Activated CD4-positive, alpha-beta memory T cell treated with anti-CD3 and anti-CD28 coated beads for 36 hours (primary cell): ENCODE data around the gene PEDS1. TPM values are rescaled to one million over a fixed set of nuclear protein-coding genes. Genes with fewer than 3 reads are reported as not detected.
"Not testable (repeated sequence)": the region's sequence is repeated elsewhere in the genome, so short reads cannot be mapped to it uniquely, and the experiment has no call there.

Source experiments
- CTCF ChIA-PET: fragments of 350-600 bp; sonication (Branson Sonifier 250); formaldehyde crosslinking; loops from one replicate; lab custom pipeline; 2021; ENCODE audit warnings: antibody characterized with exemption, inconsistent platforms; lab: Charles Lee
- POLR2A ChIA-PET: fragments of 350-600 bp; sonication (Branson Sonifier 250); formaldehyde crosslinking; loops from one replicate; lab custom pipeline; 2021; ENCODE audit warnings: antibody characterized with exemption; lab: Charles Lee
- DNase-seq: peaks from one replicate; pipeline ENCODE4 v3.0.0-alpha.2; 2020
- H3K27ac Mint-ChIP-seq: one replicate; pipeline ENCODE4 v1.8.0; 2021; ENCODE audit warnings: mixed read lengths
- H3K27me3 Mint-ChIP-seq: one replicate; pipeline ENCODE4 v1.8.0; 2021; ENCODE audit warnings: mixed read lengths
- H3K36me3 Mint-ChIP-seq: one replicate; pipeline ENCODE4 v1.8.0; 2021; ENCODE audit warnings: mixed read lengths
- H3K4me1 Mint-ChIP-seq: one replicate; pipeline ENCODE4 v1.8.0; 2021; ENCODE audit warnings: low read depth, mixed read lengths
- H3K4me3 Mint-ChIP-seq: one replicate; pipeline ENCODE4 v1.8.0; 2021; ENCODE audit warnings: mild to moderate bottlenecking, mixed read lengths
- H3K9me3 Mint-ChIP-seq: one replicate; pipeline ENCODE4 v1.8.0; 2021; ENCODE audit warnings: mixed read lengths
- intact Hi-C: fragments of 100-400 bp; cut with micrococcal nuclease; formaldehyde crosslinking; loops from one replicate; pipeline ENCODE4 v1.15.1; 2023
- total RNA-seq, 2 experiments: library from RNA; stranded (reverse); gene quantifications; one replicate each; pipeline ENCODE4 v1.2.3, GENCODE V29; 2021

The PEDS1 gene
- total RNA-seq, 2 experiments from 2014 or later: 15.0 to 16.9 TPM

DNA sequence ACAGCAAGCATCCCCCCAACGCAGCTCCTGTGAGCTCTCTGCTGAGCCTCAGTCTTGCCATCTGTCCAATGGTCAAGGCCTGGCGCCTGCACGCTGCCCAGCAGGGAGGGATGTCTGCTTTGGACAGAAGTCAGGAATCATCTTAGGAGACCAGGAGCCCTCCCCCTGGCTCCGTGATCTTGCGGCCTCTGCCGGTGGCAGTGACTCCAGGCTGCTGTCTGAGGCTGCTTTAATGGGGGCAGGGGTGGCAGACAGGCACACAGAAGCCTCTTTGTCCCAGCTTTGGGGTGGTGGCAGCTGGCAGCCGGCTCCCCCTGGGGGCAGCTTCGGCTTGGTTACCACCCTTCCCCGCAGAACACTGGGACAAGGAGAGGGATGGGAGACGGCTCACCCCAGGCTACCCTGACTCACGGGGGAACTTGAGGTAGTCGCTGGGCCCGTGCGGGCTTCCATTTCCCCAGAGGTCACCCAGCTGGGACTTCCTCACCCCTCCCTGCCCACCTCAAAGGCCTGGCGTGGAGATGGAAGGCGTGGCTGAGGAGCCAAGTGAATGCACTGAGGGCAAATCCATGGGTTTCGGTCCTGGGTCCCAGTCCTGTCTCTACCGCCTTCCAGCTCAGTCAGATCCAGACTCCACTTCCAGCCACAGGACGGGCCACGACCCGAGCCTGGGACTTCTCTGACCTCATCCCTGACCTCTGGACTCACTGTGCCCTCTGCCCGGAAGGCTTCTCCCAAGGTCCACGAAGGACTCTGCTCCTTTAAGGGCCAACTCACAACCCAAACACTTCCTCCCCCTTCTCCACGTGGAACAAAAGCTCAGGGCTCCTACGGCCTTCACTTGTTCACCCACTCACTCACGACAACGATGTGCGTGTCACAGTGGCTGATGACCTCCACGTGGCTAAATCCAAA is 14.8 kb downstream of the PEDS1 start:
- no peak overlapping the region for H3K4me3 Mint-ChIP-seq
- H3K27ac Mint-ChIP-seq: no peak overlapping the region
- peaks cover 27% of the 10 kb centered on the region for H3K36me3 Mint-ChIP-seq
- no peaks in the 10 kb centered on the region for H3K9me3 Mint-ChIP-seq
- POLR2A ChIA-PET: interaction anchor here (0.5 to 1.5 kb wide), 2 partner anchors 9 to 452 kb away, joined by 3 to 4 read pairs; no protein-coding TSS in a partner anchor
- CTCF ChIA-PET: interaction anchor here (1.3 to 2.2 kb wide), 3 partner anchors 14 to 19 kb away, joined by 4 to 8 read pairs (median 5); no protein-coding TSS in a partner anchor
- DNase-seq: no peak
- peaks cover 27% of the 10 kb centered on the region for H3K4me1 Mint-ChIP-seq
- intact Hi-C loops: no loop called here
- H3K27me3 Mint-ChIP-seq: no peaks in the 10 kb centered on the region

DNA sequence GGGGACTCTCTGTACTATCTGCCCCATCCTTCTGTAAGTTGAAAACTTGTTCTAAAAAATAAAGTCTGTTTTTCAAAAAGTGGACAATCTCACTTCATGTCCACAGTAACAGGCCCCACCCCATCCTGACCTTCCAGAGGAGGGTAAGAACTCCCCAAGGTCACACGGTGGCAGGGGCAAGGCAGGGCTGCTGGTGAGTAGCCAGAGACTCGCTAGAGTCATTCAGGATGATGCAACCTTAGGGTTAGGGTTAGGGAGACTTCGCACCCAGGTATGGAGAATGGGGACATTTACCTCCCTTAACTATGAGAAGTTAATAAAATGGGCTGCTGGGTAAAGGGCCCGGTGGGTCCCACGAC is 15.4 kb downstream of the PEDS1 start:
- no peaks in the 10 kb centered on the region for H3K9me3 Mint-ChIP-seq
- ChIA-PET POLR2A (no interaction called here), CTCF (interaction anchor here (1.5 to 2.2 kb wide), 2 partner anchors 14 to 17 kb away, joined by 5 to 8 read pairs; no protein-coding TSS in a partner anchor)
- H3K27me3 Mint-ChIP-seq: no peaks in the 10 kb centered on the region
- H3K36me3 Mint-ChIP-seq: peaks cover 23% of the 10 kb centered on the region
- no peak overlapping the region for H3K27ac Mint-ChIP-seq
- no peak for DNase-seq
- H3K4me3 Mint-ChIP-seq: no peak overlapping the region
- peaks cover 27% of the 10 kb centered on the region for H3K4me1 Mint-ChIP-seq
- intact Hi-C loops: no loop called here

DNA sequence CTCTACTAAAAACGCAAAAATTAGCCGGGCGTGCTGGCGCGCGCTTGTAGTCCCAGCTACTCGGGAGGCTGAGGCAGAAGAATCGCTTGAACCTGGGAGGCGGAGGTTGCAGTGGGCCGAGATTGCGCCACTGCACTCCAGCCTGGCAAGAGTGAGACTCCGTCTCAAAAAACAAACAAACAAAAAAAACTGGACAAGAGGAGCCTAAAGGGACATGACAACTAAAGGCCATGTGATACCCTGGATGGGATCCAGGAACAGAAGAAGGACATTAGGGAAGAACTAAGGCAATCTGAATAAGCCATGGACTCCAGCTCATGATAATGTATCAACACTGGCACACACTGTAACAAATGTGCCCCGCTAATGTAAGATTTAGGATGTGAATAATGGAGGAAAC is 15.8 kb downstream of the PEDS1 start:
- H3K4me3 Mint-ChIP-seq, DNase-seq, H3K27ac Mint-ChIP-seq, CTCF ChIA-PET, POLR2A ChIA-PET, H3K9me3 Mint-ChIP-seq, intact Hi-C loops, H3K27me3 Mint-ChIP-seq: not testable (repeated sequence)
- peaks cover 23% of the 10 kb centered on the region for H3K4me1 Mint-ChIP-seq
- peaks cover 20% of the 10 kb centered on the region for H3K36me3 Mint-ChIP-seq

DNA sequence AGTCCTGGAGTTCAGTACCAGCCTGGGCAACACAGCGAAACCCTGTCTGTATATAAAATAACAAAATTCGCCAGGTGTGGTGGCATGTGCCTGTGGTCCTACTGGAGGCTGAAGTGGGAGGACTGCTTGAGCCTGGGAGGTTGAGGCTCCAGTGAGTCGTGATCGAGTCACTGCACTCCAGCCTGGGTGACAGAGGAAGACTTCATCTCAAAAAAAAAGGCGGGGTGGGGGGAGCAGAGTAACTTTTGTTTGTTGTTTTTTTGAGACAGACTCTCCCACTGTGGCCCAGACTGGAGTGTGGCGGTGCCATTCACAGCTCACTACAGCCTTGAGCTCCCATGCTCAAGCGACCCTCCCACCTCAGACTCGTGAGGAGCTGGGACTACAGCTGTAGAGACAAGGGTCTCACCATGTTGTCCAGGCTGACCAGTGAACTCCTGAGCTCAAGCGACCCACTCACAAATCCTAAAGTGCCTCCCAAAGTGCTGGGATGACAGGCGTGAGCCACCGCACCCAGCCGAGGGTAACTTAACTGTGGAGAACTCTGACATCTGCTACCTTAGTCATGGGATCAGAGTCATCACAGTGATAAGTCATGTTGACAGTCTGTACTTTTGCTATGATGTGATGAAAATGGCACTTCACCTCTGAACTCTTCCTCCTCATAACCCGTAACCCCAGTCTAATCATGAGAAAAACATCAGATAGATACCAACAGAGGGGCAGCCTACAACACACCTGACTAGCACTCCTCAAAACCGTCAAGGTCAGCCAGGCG is 16.5 kb downstream of the PEDS1 start:
- Mint-ChIP-seq H3K4me3 (no peak overlapping the region), H3K36me3 (peaks cover 20% of the 10 kb centered on the region), H3K9me3 (no peaks in the 10 kb centered on the region), H3K27ac (peak overlapping the region; percentile 42), H3K27me3 (no peaks in the 10 kb centered on the region), H3K4me1 (peaks cover 23% of the 10 kb centered on the region)
- ChIA-PET POLR2A (interaction anchor here (0.7 kb wide), 1 partner anchor 17 kb away, joined by 3 read pairs; no protein-coding TSS in a partner anchor), CTCF (no interaction called here)
- DNase-seq: peak; percentile 51
- intact Hi-C loops: no loop called here

- peaks cover 19% of the 10 kb centered on the region for H3K4me1 Mint-ChIP-seq
- intact Hi-C loops, POLR2A ChIA-PET, DNase-seq, H3K4me3 Mint-ChIP-seq, H3K27me3 Mint-ChIP-seq, H3K27ac Mint-ChIP-seq, H3K9me3 Mint-ChIP-seq: not testable (repeated sequence)
- CTCF ChIA-PET: interaction anchor here (0.6 to 2.7 kb wide), 5 partner anchors 14 to 63 kb away, joined by 3 to 13 read pairs (median 4); no protein-coding TSS in a partner anchor
- peaks cover 17% of the 10 kb centered on the region for H3K36me3 Mint-ChIP-seq
Observed at GRCh38 chr20:50135157-50135556, 18.4 kb downstream of the PEDS1 start.

- ChIA-PET CTCF (interaction anchor here (0.6 to 2.7 kb wide), 7 partner anchors 12 to 62 kb away, joined by 3 to 13 read pairs (median 6); partner anchors contain the start of gene PEDS1), POLR2A (no interaction called here)
- peaks cover 13% of the 10 kb centered on the region for H3K4me1 Mint-ChIP-seq
- no peaks in the 10 kb centered on the region for H3K9me3 Mint-ChIP-seq
- intact Hi-C loops: no loop called here
- H3K4me3 Mint-ChIP-seq: no peak overlapping the region
- DNase-seq: no peak
- no peaks in the 10 kb centered on the region for H3K27me3 Mint-ChIP-seq
- H3K36me3 Mint-ChIP-seq: peaks cover 17% of the 10 kb centered on the region
- H3K27ac Mint-ChIP-seq: no peak overlapping the region
Observed at GRCh38 chr20:50133474-50134217, 19.9 kb downstream of the PEDS1 start.

DNA sequence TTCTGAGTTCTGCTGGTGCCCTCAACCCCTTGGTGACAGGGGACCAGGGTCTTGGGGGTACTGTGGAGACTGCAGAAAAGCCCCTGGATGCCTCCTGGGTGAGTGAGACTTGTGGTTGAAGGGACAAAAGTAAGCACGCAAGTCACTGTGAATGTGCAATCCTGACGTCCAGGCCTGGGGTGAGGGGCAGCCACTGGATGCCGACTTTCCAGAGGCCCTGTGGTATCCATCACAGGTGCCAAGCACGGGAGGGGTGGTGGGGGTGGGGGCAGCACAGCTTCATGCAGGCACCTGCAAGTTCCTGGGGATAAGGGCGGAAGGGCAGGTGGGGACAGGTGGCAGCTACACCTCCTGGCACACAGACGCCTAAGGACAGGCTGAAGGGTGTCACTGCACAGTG is 20.5 kb downstream of the PEDS1 start:
- intact Hi-C loops: no loop called here
- Mint-ChIP-seq H3K27ac (no peak overlapping the region), H3K4me1 (peaks cover 13% of the 10 kb centered on the region), H3K36me3 (peaks cover 21% of the 10 kb centered on the region), H3K27me3 (no peaks in the 10 kb centered on the region), H3K9me3 (no peaks in the 10 kb centered on the region), H3K4me3 (no peak overlapping the region)
- ChIA-PET POLR2A (no interaction called here), CTCF (interaction anchor here (1.3 to 2.7 kb wide), 3 partner anchors 12 to 33 kb away, joined by 4 to 13 read pairs (median 6); no protein-coding TSS in a partner anchor)
- no peak for DNase-seq

DNA sequence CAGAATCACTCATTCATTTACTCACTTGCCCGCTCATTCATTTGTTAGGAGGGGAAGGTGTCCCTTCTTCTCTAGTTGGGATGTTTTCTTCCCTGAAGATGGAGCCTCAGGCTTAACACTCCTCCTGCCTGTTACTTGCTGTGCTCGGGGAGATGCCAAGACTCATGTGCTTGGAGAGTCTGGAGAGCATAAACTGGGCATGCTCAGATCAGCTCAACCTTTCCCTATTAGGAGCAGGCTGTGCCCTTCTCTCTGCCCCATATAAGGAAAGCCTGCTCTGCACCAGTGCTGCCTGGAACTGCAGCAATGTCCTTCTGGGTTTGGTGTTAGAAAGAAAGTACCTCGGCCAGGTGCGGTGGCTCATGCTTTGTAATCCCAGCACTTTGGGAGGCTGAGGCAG is 22.5 kb downstream of the PEDS1 start:
- no peak overlapping the region for H3K4me3 Mint-ChIP-seq
- no peak overlapping the region for H3K27ac Mint-ChIP-seq
- H3K36me3 Mint-ChIP-seq: peaks cover 32% of the 10 kb centered on the region
- ChIA-PET CTCF (no interaction called here), POLR2A (no interaction called here)
- intact Hi-C loops: no loop called here
- no peak for DNase-seq
- peaks cover 6% of the 10 kb centered on the region for H3K4me1 Mint-ChIP-seq
- no peaks in the 10 kb centered on the region for H3K9me3 Mint-ChIP-seq
- H3K27me3 Mint-ChIP-seq: no peaks in the 10 kb centered on the region

DNA sequence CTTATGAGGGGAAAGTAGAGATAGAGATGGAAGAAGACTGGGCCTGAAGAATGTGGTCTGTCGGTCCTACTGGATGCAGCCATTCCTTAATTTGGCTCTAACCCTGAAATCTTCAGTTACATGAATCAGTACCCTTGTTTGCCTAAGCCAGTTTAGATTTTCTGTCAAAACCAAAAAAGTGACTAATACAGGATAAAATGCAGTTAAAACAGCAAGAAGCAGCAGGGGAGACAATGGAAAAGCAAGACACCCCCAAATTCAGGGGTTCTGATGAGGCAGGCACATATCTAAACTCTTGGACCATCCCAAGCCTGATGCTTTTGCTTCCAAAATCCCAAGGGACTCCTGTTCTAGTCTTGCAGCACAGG is 23.2 kb downstream of the PEDS1 start:
- no peak for DNase-seq
- Mint-ChIP-seq H3K36me3 (peaks cover 31% of the 10 kb centered on the region), H3K4me3 (no peak overlapping the region), H3K4me1 (peaks cover 6% of the 10 kb centered on the region), H3K9me3 (no peaks in the 10 kb centered on the region), H3K27me3 (no peaks in the 10 kb centered on the region), H3K27ac (no peak overlapping the region)
- POLR2A ChIA-PET: interaction anchor here (1.6 kb wide), 1 partner anchor 9 kb away, joined by 4 read pairs; no protein-coding TSS in a partner anchor
- CTCF ChIA-PET: no interaction called here
- intact Hi-C loops: no loop called here

GRCh38 chr20:50129662-50130355 is 23.7 kb downstream of the PEDS1 start:
- intact Hi-C loops: no loop called here
- no peaks in the 10 kb centered on the region for H3K27me3 Mint-ChIP-seq
- DNase-seq: no peak
- no peak overlapping the region for H3K4me3 Mint-ChIP-seq
- H3K36me3 Mint-ChIP-seq: peaks cover 36% of the 10 kb centered on the region
- H3K4me1 Mint-ChIP-seq: peaks cover 6% of the 10 kb centered on the region
- no peaks in the 10 kb centered on the region for H3K9me3 Mint-ChIP-seq
- ChIA-PET POLR2A (interaction anchor here (1.1 to 1.6 kb wide), 2 partner anchors 9 to 13 kb away, joined by 3 to 4 read pairs; no protein-coding TSS in a partner anchor), CTCF (no interaction called here)
- H3K27ac Mint-ChIP-seq: no peak overlapping the region

- peaks cover 44% of the 10 kb centered on the region for H3K36me3 Mint-ChIP-seq
- H3K4me1 Mint-ChIP-seq: peaks cover 6% of the 10 kb centered on the region
- no peaks in the 10 kb centered on the region for H3K27me3 Mint-ChIP-seq
- CTCF ChIA-PET: interaction anchor here (0.6 kb wide), 1 partner anchor 37 kb away, joined by 3 read pairs; no protein-coding TSS in a partner anchor
- no peaks in the 10 kb centered on the region for H3K9me3 Mint-ChIP-seq
- intact Hi-C loops: no loop called here
- DNase-seq: no peak
- no peak overlapping the region for H3K4me3 Mint-ChIP-seq
- H3K27ac Mint-ChIP-seq: no peak overlapping the region
- POLR2A ChIA-PET: interaction anchor here (1.1 to 1.6 kb wide), 2 partner anchors 11 to 12 kb away, joined by 3 to 4 read pairs; no protein-coding TSS in a partner anchor
Observed at GRCh38 chr20:50128520-50128905, 25.0 kb downstream of the PEDS1 start.
